HL-60/S4 treated with phorbol 12-myristate 13-acetate at 8.2 ng/mL for 4 days and 3 days (cell line): ENCODE measurements around the gene ALPL.

Experiments used
- in situ Hi-C: fragments of 300-500 bp; cut with MboI; formaldehyde crosslinking; loops from 2 replicates; pipeline ENCODE4 v1.15.0; 2022; ENCODE audit warnings: low sequenced_read_pairs

The ALPL gene

GRCh38 chr1:21574466-21575151, 65.4 kb downstream of the ALPL start:
- in situ Hi-C loops = no loop called here

- in situ Hi-C loops = no loop called here
Observed at GRCh38 chr1:21575351-21575942, 66.2 kb downstream of the ALPL start.

- in situ Hi-C loops = no loop called here
Observed at GRCh38 chr1:21576031-21576797, 67.0 kb downstream of the ALPL start.

- in situ Hi-C loops = no loop called here
Observed at GRCh38 chr1:21576798-21577187, 67.6 kb downstream of the ALPL start.

- in situ Hi-C loops = no loop called here
Observed at GRCh38 chr1:21577324-21577723, 68.1 kb downstream of the ALPL start.

- in situ Hi-C loops = no loop called here
Observed at GRCh38 chr1:21577933-21578332, 68.7 kb downstream of the ALPL start.

- in situ Hi-C loops = no loop called here
Observed at GRCh38 chr1:21579791-21580190, 70.6 kb downstream of the ALPL start.

GRCh38 chr1:21584096-21584495, 74.9 kb downstream of the ALPL start:
- in situ Hi-C loops = no loop called here

- in situ Hi-C loops = no loop called here
Observed at GRCh38 chr1:21585037-21585436, 75.8 kb downstream of the ALPL start.

GRCh38 chr1:21586222-21586621, 77.0 kb downstream of the ALPL start:
- in situ Hi-C loops = no loop called here

GRCh38 chr1:21586846-21587601, 77.8 kb downstream of the ALPL start:
- in situ Hi-C loops = no loop called here

GRCh38 chr1:21587602-21587953, 78.4 kb downstream of the ALPL start:
- in situ Hi-C loops = no loop called here

- in situ Hi-C loops = no loop called here
Observed at GRCh38 chr1:21589618-21590017, 80.4 kb downstream of the ALPL start.

GRCh38 chr1:21590126-21590880, 81.1 kb downstream of the ALPL start:
- in situ Hi-C loops = no loop called here

- in situ Hi-C loops = no loop called here
Observed at GRCh38 chr1:21590934-21591333, 81.7 kb downstream of the ALPL start.

- in situ Hi-C loops = no loop called here
Observed at GRCh38 chr1:21592086-21592865, 83.1 kb downstream of the ALPL start.

- in situ Hi-C loops = no loop called here
Observed at GRCh38 chr1:21593231-21593630, 84.0 kb downstream of the ALPL start.

GRCh38 chr1:21594501-21594900, 85.3 kb downstream of the ALPL start:
- in situ Hi-C loops = no loop called here

- in situ Hi-C loops = no loop called here
Observed at GRCh38 chr1:21594935-21595897, 86.0 kb downstream of the ALPL start.
